Measurements from ENCODE around the gene RNF25.
"Not testable (repeated sequence)": the region's sequence is repeated elsewhere in the genome, so short reads cannot be mapped to it uniquely, and the experiment has no call there.

RNF25 gene, protein sequence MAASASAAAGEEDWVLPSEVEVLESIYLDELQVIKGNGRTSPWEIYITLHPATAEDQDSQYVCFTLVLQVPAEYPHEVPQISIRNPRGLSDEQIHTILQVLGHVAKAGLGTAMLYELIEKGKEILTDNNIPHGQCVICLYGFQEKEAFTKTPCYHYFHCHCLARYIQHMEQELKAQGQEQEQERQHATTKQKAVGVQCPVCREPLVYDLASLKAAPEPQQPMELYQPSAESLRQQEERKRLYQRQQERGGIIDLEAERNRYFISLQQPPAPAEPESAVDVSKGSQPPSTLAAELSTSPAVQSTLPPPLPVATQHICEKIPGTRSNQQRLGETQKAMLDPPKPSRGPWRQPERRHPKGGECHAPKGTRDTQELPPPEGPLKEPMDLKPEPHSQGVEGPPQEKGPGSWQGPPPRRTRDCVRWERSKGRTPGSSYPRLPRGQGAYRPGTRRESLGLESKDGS

DNA sequence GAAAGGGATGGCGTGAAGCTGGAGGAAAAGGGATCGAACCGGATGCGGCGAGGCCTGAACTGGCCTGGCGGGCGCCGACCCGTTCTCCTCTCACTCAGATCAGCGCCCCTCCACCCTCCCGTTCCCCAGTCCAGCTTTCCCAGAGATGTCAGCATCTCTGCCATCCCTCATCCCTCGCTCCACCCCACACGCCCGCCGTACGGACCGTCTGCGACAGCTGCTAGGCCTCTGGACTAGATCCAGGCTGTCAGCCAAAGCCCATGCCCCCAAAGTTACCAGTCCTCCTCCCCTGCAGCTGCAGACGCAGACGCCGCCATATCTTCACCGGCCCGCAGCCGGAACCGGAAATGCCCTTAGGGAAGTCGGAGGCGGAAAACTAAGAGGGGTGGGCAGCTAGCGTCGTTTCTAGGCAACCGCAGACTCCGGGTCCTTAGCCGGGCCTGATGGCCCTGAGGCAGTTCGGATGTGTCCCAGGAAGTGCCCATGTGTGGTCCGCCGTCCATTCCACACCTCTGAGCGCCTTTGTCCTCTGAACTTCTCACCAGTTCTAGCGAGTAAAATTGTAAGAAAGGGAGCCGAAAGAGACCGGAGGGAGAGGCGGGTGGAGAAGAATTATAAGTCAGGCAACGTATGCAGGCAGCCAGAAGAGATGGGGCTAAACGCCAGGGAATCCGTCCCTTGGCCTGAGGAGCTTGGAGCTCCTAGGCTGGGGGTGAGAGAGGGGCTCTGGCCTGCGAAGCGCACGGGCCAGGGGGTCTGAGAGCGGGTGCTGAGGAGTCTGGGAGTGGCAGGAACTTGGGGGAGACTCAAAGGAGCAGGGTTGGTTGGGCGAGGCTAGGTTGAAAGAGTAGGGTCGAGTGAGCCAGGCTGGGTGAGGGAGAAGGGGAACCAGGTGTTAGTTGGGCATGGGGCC, at the start of gene RNF25, which contains the start of gene STK36:
Gene RNF25 (minus strand): TSS at position 349 of the 913 bp plus-strand sequence. CDS start 32 bp downstream, at position 317.
Gene STK36 (plus strand): TSS at position 433 of the 913 bp plus-strand sequence. CDS start 744 bp downstream, outside the sequence.
- peak; percentile 62 for DNase-seq (ENCODE audit: low read depth)

DNA sequence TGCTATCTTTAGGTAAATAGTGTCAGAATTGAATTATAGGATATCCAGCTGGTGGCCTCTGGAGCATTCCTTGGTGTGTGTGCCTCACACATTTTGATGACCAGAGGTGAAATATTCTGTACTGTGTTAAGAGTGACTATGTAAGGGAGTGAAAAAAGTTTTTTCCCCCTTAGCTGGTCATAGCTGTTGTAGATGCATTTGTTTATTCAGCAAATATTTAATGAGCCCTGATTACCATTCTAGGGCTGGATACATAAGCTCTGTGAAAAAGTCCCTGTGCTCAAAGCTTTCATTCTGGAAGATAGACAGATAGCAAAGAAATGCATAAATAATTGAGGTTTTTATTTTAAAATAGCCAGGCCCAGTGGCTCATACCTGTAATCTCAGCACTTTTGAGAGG, 49.7 kb upstream of the RNF25 start:
- DNase-seq (ENCODE audit: low read depth), result no peak

DNA sequence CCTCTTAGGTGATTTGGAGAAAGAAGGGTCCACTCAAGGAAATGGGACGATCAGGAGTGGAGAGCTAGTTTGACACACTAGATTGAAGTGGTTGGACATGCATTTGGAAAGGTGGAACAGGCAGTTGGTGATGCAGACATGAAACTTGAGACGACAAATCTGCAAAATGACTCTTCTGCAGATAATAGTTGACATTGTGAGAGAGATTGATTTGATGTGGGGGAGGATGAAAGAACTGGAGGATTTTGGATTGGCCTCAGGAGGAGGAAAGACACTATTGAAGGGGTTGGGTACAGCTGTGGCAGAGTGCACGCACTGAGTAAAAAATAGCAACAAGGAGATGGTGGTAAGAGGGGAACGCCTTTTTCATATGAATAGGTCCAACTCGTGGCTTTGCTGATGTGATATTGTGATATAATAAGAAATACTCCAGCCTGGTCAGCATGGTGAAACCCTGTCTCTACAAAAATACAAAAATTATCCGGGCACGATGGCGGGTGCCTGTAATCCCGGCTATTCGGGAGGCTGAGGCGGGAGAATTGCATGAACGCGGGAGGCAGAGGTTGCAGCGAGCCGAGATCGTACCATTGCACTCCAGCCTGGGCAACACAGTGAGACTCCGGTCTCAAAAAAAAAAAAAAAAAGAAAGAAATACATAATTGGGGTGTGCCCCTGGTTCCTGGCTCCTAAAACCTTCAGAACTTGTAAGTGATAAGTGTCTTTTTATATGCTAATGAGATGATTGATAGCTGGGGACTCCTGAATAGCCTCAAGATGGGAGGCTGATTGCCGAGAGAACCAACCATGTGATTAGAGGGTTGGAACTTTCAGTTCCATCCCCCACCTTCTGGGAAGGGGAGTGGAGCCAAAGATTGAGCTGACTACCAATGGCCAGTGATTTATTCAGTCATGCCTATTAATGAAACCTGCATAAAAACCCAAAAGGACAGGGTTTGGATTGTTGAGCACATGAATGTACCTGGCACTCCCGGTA, 48.5 kb upstream of the RNF25 start:
- no peak for DNase-seq (ENCODE audit: low read depth)

DNA sequence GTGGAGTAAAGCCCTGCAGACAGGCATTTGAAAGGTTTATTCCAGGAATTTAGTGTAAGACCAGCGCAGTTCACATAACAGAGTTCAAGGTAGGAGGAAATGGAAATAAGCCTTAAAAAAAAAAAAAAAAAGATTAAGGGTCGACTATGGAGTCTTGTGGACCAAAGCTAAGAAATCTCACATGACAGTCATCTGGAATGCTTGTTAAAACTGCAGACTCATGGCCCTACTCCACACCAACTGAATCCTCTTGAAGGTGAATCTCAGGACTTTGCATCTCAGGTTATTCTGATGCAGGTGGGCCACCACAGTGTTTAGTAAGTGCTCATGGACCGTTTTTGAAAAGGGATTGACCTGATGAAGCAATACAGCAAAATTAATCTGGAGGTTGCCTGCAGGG, 47.7 kb upstream of the RNF25 start:
- DNase-seq (ENCODE audit: low read depth), result no peak

DNA sequence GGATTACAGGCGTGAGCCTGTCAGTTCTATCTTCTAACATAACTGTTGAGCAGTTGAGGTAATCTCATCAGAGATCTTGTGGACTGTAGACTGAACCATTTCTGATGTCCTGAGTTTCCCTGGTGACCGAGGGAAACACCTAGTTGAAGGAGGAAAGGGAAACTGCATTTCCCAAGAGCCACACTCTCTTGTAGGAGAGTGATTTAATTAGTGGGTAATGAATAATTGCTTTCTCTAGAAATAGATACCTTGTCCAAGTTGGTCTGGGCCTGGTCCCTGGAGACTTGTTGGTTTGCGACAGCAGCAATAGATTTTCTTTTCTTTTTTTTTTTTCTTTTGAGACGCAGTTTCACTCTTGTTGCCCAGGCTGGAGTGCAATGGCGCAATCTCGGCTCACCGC, 46.3 kb upstream of the RNF25 start:
- no peak for DNase-seq (ENCODE audit: low read depth)

DNA sequence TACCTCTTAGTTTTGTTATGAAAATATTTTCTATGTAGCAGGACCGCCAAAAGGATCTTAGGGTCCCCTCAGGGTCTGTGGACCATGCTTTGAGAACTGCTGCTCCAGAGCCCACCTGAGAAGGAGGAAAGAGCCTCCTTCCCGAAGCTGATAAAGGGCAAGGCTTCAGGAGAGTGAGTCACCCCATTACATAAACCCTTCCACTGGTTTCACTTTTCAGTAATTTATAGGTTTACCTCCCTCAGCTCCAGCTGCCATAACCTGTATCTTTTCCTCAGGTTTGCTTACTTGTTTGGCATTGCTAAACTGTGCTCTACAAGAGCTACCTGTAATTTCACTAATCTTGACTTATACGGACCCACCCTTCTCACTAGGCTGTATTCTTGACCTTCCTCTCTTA, 45.5 kb upstream of the RNF25 start:
- DNase-seq (ENCODE audit: low read depth), result no peak

DNA sequence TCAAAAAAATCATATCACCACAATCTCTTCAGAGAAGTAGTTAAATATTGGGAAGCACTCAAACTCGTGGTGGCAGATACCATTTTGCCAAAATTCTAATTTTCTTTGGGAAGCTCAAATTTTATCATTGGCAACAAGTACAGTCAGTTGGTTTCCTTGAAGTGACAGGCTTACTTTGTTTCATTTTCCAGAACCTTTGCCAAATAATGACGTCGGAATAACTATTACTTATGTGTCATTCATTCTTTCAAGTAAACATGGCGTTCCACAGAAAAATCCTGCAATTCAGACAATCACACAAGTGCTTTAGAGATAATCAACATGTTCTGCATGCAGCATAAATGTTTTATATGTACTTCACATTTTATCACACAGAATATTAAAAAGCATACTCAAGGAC, 44.3 kb upstream of the RNF25 start:
- no peak for DNase-seq (ENCODE audit: low read depth)

DNA sequence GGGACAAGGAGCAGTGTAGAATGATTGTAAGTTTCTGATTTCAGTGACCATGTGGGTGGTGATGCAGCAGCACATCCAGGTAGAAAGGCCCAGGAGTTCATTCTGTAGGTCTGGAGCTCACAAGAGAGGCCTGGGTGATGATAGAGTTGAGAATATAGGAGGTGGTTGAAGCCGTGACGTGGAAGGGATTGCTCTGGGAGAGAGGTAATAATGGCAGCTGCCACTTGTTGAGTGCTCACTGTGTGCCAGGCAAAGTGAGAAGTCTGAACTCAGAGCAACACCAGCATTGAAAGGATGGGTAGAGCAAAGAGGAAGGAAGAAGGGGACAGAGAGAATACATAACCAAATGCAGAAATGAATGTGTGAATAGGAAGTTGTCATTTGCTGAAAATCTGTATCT, 42.1 kb upstream of the RNF25 start:
- DNase-seq (ENCODE audit: low read depth), result no peak

DNA sequence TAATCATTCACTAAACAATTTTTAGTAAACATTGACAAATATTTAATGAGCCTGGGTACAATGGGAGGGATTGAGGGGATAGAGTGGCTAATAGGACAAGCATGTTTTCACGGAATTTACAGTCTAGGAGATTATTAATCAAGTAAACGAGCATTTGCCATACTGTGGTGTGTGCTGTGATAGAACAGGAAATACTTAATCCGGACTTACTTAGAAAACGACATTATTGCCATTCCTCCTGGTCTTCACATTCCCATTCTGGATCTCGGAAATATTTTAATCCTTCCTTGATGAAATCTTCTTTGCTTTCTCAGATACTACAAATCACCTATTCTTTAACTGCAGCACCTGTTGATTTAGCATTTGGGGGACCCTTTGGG, 39.7 kb upstream of the RNF25 start:
- no peak for DNase-seq (ENCODE audit: low read depth)

DNA sequence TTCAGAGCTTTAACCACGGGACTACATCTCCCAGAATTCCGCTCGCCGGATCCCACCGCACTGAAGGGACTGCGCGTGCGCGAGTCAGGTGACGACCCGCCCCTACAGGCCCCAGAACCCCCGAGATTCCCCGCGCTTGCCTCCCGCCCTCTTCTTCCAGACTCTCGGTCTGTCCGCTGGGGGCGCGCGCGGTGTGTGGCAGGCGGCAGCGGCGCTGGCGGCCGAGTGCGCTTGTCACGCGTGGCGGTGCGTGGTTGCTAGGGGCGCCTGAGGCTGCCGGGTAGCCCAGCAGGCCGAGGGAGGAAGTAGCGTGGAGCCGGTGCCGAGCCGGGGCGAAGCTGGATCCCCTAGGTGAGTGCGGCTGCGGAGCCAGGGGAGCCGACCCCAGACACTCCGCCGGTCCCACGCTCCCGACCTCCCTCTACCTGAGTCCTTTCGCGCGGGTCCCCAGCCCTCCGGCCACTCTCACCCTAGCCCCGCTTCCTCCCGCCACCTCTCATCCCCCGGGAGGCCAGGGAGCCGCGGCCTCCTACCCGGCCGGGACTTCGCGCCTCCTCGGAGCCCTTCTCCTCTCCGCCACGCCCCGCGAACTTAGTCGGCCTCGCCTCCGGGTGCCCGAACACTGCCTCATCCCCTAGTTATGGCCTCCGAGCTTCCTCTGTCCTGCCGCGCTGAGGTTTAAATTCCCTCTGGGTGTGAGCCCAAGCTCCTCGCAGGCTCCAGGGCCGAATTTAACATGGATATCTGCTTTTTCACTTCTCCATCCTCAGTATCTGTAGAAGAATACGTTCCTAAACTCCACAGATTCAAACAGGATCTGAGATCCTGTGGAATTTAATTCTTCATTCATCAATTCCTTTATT, 39.1 kb upstream of the RNF25 start, which contains the start of gene TTLL4:
Gene TTLL4 (plus strand): TSS at position 149 of the 863 bp plus-strand sequence. CDS start 26,842 bp downstream, outside the sequence.
- peak; percentile 96 for DNase-seq (ENCODE audit: low read depth)

DNA sequence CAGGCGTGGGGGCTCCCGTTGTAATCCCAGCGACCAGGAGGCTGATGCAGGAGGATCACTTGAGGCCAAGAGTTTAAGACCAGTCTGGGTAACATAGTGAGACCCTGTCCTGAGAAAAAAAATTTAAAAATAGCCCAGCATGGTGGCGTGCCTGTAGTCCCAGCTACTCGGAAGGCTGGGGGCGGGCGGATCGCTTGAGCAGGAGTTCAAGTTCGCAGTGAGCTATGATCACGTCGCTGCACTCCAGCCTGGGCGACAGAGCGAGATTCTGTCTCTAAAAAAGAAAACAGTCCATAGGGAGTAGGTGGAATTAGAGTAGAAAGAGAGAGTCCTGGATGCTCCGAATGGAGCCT, 38.5 kb upstream of the RNF25 start:
- no peak for DNase-seq (ENCODE audit: low read depth)

DNA sequence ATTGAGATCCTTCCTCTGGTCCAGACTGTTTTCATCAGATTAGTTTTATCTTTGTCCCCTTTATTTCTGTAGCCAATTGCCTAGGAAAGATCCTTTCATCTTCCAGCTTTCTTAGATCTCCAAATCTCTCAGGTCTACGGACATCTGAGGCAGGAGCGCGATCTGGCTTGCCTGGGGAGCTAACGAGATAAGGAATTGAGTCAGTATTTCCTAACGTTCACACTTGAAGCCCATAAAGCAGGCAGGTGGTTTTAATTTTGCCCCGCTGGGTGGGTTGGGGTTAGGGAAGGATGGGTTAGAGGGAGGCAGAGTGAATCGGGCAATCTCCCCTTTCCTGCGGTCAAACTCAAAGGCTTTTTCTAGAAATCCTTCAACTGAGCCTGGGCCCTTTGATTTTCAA, 38.1 kb upstream of the RNF25 start:
- no peak for DNase-seq (ENCODE audit: low read depth)

DNA sequence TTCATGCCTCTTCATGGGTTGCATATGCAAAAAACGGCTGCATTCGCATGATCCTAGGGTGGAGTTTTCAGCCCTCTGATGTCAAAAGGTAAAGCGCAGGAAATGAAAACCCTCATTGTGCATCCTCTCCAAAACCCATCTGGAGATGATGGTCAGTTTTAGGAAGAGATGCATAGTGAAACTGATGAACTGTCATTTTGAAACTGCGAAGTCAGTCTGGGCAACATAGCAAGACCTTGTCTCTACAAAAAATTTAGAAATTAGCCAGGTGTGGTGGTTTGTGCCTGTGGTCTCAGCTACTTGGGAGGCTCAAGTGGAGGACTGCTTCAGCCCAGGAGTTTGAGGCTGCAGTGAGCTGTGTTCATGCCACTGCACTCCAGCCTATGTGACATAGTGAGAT, 36.3 kb upstream of the RNF25 start:
- DNase-seq (ENCODE audit: low read depth), result no peak

DNA sequence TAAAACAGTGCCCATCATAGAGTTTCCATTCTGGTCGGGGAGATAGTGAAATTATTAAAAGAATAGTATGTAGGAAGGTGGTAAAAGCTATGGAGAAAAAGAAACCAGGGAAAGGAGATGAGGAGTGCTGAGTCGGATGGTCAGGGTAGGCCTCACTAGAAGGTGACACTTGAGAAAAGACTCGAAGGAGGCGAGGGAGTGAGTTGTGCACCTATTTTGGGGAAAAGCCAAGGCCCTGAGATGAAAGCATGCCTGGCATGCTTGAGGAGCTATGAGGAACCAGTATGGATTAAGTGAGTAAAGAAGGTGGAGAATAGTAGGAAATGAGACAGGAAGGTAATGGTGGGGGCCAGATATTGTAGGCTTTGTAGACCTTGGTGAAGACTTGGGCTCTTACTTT, 31.5 kb upstream of the RNF25 start:
- DNase-seq (ENCODE audit: low read depth), result no peak

DNA sequence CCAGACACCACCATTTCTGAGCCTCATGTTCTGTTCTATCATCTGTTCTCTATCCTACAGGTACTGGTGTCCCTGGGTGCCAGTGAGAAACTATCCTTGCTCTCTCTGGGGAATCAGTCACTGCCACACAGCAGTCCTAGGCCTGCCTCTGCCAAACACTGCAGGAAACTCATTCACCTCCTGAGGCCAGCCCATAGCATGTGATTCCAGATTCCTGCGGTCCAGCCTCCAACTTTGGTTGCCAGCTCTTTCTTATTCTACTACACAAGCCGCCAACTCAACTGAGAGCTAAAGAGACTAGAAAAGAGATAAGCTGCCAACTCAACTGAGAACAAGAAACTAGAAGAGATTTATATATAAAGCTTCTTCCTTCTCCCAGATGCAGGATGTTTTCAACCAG, 30.0 kb upstream of the RNF25 start:
- no peak for DNase-seq (ENCODE audit: low read depth)

DNA sequence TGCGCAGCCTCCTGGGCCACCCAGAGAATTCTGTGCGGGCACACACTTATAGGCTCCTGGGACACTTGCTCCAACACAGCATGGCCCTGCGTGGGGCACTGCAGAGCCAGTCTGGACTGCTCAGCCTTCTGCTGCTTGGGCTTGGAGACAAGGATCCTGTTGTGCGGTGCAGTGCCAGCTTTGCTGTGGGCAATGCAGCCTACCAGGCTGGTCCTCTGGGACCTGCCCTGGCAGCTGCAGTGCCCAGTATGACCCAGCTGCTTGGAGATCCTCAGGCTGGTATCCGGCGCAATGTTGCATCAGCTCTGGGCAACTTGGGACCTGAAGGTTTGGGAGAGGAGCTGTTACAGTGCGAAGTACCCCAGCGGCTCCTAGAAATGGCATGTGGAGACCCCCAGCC, 27.1 kb upstream of the RNF25 start:
- no peak for DNase-seq (ENCODE audit: low read depth)

DNA sequence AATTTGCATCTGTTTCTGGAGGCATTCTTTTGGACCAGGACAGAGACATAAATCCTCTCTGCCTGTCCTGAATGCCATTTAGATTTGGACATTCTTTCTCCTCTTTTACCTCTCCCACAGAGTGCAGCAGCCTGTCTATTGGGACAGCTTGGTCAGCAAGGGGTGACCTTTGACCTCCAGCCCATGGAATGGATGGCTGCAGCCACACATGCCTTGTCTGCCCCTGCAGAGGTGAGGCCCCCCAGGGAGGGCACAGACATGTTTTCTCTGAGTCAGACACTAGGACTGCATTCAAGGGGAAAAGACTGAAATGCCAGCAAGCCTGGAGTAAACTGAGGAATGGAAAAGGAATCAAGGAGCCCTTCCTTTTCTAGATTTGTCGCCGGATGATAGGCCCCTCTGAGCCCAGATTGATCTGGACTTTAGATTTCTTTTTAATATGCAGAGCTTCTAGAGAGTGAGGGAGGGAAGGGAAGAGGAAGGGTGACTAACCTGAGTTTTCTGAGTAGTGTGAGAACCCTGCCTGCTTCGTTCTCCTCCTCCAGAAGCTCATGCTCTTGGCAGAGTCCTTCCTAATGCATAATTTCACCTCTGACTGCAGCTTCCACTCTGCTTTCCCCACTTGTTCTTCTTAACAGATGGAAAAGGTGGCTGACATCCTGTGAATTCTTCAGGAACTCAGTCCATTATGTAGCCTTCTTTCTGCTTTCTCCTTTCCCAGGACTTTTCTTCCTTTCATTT, 22.8 kb upstream of the RNF25 start:
- DNase-seq (ENCODE audit: low read depth), result no peak

DNA sequence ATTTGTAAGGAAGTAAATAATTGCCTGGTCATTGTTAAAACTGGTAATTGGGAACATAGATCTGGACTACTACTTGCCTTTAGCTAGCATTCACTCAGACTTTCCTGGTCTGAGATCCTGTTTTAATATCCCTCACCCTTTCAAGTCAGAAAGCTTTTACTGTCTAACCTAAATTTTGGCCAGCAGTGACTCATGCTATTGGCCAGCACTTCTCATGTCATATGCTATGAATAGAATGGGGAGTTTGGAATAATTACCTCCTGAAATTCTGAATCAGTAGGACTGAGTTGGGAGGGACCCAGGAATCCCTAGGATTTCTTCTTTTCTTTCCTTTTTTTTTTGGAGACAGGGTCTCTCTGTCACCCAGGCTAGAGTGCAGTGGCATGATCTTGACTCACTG, 19.4 kb upstream of the RNF25 start:
- no peak for DNase-seq (ENCODE audit: low read depth)

DNA sequence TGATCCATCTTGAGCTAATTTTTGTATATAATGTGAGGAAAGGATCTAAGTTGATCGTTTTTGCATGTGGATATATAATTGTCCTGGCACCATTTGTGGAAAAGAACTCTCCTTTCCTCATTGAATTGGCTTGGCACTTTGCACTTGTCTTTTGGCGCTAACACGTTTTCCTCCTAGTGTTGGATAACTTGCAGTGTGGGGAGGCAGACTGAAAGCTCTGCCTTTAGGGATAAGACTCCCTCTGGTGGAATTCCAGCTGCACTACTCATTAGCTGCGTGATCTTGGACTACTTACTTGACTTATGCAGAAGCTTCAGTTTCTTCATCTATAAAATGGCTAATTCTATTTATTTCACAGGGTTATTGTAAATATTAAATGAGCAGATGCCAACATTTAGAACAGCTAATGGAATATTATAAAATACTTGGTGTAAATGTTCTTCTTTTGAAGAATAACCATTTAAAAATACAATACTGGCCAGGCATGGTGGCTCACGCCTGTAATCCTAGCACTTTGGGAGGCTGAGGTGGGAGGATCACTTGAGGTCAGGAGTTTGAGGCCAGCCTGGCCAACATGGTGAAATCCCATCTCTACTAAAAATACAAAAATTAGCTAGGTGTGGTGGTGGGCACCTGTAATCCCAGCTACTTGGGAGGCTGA, 15.7 kb upstream of the RNF25 start:
- not testable (repeated sequence) for DNase-seq (ENCODE audit: low read depth)

Measured in stimulated activated CD8-positive, alpha-beta memory T cell treated with anti-CD3 and anti-CD28 coated beads, Interleukin-7, amount 100 ng/mL, for 24 hours (primary cell).